Measurements from ENCODE around the gene PMVK.

The PMVK gene

DNA sequence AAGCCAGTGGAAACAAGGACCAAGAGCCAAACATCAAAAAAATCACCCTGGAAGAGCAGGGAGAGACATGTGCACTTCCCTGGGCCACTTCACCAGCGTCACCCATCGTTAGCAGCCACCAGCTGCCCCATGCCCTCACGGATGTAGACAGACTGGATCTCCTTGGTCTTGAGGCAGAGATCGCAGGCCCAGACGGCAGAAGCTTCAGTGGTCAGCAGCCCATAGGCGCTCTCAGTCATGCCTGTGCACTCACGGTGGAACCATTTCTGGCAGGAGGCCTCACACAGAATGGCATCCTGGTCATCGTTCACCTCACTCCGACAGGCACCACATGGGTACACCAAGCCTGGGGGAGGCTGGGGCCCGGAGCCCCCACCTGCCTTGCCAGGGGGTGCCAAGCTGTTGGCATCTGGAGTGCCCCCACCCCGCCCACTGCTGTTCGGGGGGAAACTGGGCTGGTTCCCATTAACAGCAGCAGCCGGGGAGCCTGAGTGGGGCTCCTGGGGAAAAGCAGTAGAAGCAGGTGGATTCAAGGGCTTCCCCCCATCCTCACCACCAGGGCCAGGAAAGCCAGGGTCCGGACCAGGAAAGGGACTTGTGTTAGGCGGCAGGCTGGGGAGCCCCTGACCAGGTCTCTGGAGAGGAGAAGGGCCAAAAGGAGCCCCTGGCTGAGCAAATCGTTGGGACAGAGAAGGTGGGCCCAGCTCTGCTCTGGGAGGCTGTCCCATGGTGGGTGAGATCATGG, 22.3 kb upstream of the PMVK start:
- peak overlapping the region; percentile 15 to 88 for H3K4me3 Mint-ChIP-seq
- peaks cover 85% of the 10 kb centered on the region for H3K4me1 Mint-ChIP-seq
- no peaks in the 10 kb centered on the region for H3K9me3 Mint-ChIP-seq
- H3K27ac Mint-ChIP-seq: no peak overlapping the region
- ATAC-seq: no peak
- DNase-seq: no peak
- H3K27me3 Mint-ChIP-seq: no peaks in the 10 kb centered on the region

DNA sequence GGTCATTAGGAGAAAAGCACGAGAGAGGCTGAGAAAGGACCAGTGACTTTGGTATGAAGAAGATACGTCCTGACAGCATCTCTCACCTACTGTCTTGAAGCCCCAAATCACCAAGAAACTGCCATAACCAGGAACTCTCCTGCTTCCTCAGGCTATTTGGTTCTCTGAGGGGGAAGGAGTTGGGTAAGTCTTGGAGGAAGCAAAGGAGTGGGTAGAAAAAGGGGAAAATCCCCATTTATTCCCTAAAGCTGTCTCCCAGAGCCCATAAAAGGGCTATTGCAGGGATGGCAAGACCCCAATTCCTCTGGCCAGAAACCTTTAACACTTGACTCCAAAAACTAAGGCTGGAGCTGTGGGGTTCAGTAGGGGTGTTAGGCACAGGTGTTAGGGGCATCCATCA, 21.5 kb upstream of the PMVK start:
- no peak overlapping the region for H3K27ac Mint-ChIP-seq
- H3K4me1 Mint-ChIP-seq: peaks cover 85% of the 10 kb centered on the region
- ATAC-seq: no peak
- no peaks in the 10 kb centered on the region for H3K9me3 Mint-ChIP-seq
- H3K27me3 Mint-ChIP-seq: no peaks in the 10 kb centered on the region
- H3K4me3 Mint-ChIP-seq: no peak overlapping the region
- no peak for DNase-seq

DNA sequence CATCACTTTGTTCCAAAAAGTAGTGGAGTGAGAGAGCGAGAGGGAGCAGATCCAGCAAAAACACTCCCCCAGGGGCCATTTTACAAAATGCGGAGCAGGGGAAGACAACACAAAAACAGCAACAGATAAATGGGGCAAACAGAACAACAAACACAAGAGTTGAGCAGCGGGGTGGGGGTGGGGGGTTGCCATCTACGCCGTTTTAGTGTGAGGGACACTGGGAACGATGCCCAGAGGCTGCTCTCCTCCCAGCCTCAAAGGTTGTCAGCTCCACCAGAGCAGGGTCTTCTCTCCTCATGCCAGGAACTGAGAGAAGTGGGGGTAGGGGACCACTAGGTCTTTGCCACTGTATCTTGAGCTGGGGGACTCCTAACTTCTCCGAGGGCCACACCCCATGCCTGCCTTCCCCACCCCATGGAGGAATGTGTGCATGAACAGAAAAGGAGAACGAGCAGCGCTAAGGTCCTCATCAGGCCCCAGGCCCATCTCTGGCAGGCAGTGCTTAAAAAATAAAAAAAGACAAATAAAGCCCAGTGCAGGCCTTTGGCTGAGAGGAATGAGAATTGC, 20.7 kb upstream of the PMVK start:
- DNase-seq: no peak
- Mint-ChIP-seq H3K27me3 (no peaks in the 10 kb centered on the region), H3K9me3 (no peaks in the 10 kb centered on the region), H3K4me3 (peak overlapping the region in 1 of 2 donors; percentile 32), H3K27ac (peak overlapping the region in 1 of 2 donors; percentile 71), H3K4me1 (peaks cover 86% of the 10 kb centered on the region)
- ATAC-seq: no peak

DNA sequence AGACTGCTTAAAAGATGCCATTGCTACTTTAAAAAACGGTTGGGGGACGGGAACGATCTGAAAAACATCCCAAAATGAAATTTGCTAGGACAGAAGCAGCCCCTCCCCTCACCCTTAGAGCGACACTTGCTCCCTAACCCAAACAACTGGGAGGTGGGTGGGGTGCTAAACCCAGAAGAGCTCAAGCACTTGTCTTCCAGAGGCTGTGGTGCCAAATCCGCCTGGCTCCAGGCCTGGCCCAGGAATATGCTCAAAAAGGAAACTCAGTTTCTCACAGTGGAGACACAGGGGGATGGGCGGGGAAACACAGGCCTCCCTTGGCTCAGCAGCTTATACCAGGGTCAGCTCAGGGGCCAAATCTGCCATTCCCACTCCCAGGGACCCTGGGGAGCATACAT, 20.0 kb upstream of the PMVK start:
- Mint-ChIP-seq H3K9me3 (no peaks in the 10 kb centered on the region), H3K4me3 (peak overlapping the region; percentile 87 to 100), H3K27ac (no peak overlapping the region), H3K4me1 (peaks cover 92% of the 10 kb centered on the region), H3K27me3 (no peaks in the 10 kb centered on the region)
- ATAC-seq: no peak
- DNase-seq: no peak

DNA sequence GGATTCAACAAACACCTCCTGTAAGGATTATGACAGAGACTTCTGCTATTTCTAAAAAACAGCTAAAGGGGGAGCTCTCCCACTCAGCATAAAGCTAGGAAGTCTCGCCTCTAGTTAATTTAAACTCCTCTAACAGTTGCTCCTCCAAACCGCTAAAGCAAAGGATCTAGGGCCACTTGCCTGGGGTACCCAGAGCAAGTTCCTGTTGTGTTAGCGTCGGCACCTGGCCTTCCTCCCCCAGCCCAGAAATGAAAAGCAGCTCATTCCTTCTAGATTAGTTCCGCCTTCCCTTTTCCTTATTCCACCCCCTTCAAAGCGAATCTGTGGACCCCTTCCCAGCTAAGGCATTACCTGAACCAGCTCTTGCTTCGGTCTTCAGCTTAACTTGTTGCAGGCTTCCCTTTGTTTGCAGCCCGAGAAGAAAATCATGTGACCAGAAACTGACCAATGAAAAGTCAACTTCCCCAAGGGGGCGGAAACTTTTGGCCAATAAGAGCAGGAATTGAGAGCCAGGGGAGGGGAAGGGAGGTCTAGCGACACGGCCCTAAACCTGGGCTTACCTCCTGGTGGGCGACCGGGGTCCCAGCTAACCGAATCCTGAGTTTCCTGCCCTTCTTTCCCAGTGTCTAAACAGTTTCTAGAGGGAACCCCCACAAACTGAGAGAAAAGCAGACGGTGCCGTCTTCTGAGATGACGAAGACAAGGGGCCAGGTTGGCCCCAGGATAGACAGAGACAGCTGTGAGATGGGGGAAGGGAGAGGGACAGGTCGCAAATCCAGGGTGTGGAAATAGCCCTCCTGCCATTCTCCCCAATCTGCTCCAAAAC, 19.4 kb upstream of the PMVK start, which contains the start of gene PBXIP1:
TSS of gene PBXIP1 (minus strand) at position 382 of the 826 bp plus-strand sequence. CDS start 2,378 bp downstream, outside the sequence.
- Mint-ChIP-seq H3K4me1 (peaks cover 96% of the 10 kb centered on the region), H3K27me3 (no peaks in the 10 kb centered on the region), H3K4me3 (peak within 1 kb of the TSS; percentile 87 to 100), H3K27ac (peak within 1 kb of the TSS; percentile 98 to 100), H3K9me3 (no peaks in the 10 kb centered on the region)
- peak; percentile 46 for ATAC-seq
- DNase-seq: peak; percentile 81 to 86

DNA sequence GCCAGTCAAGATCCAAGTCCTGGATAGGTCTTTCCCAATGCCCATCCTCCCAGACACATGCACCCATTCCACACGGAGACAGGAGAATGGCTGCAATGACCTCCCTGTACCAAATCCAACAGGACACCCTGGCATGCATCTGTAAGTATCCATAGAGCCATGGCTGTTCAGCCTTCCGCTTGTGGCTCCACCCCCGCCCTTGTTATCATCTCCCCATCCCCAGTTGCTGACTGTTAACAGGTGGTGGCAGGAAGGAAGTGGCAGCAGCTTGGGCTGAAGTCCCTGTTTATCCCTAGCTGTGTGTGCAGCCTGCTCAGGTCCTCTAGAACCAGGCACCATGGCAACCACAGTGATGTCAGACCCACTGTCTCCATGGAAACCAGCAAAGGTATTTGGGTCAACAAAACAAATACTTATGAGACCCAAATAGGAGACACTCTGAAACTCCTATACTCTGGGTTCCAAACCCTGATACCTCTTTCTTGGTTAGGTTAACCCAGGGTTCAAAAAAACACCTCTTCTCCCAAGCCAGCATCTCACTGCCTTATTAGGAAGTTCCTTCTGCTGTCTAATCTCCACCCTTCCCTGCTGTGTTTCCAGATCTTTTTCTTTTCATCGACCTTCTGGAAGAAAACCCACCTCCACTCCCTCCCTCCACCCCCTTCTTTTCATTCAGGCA, 18.7 kb upstream of the PMVK start:
- ATAC-seq (peak; percentile 94), DNase-seq (peak; percentile 76 to 94)
- no peaks in the 10 kb centered on the region for H3K27me3 Mint-ChIP-seq
- peak overlapping the region; percentile 87 to 100 for H3K4me3 Mint-ChIP-seq
- H3K4me1 Mint-ChIP-seq: peaks cover 96% of the 10 kb centered on the region
- H3K9me3 Mint-ChIP-seq: no peaks in the 10 kb centered on the region
- peak overlapping the region; percentile 98 to 100 for H3K27ac Mint-ChIP-seq

DNA sequence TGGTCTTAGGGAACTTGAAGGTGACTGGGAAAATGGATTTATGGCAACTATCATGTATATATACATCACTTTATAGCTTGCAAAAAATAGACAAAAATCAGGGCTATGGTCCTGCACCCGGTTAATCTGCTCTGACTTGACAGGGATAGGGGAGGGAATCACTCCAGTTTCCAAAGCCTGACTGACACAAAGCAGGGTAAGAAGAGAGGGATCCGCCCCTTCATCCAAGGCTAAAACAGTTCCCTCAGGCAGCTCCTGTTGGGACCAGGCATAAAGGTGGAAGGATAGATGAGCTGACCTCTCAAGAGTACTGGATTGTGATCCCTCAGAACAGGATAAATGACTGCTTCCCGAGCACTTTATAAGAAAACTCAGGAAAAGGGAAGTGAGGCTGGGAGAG, 18.0 kb upstream of the PMVK start:
- H3K27me3 Mint-ChIP-seq: no peaks in the 10 kb centered on the region
- peak overlapping the region in 1 of 2 donors; percentile 100 for H3K27ac Mint-ChIP-seq
- ATAC-seq (no peak), DNase-seq (no peak)
- peaks cover 89% of the 10 kb centered on the region for H3K4me1 Mint-ChIP-seq
- H3K4me3 Mint-ChIP-seq: peak overlapping the region; percentile 87 to 100
- no peaks in the 10 kb centered on the region for H3K9me3 Mint-ChIP-seq

DNA sequence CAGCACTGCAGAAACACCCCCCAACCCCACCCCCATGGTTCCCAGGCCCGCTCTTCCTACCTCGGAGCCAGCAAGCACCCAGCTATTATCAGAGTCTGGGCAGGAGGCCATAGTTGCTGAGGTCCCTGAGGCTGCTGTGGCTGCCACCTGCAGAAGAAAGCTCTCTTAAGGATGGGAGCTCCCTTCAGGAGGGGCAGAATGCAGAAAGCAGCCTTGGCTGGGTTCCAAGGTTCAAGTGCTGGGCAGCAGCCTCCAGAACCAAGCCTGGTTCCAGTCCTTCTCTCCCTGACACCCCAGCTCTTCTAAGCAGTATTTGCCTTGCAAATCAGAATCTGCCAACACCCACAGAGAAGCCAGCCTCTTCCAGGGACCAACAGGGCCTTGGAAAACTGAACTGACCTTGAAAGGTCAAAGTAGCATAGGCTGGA, 17.1 kb upstream of the PMVK start:
- Mint-ChIP-seq H3K27ac (peak overlapping the region in 1 of 2 donors; percentile 100), H3K4me1 (peaks cover 84% of the 10 kb centered on the region), H3K27me3 (no peaks in the 10 kb centered on the region), H3K9me3 (no peaks in the 10 kb centered on the region), H3K4me3 (peak overlapping the region; percentile 87 to 100)
- no peak for ATAC-seq
- DNase-seq: no peak

DNA sequence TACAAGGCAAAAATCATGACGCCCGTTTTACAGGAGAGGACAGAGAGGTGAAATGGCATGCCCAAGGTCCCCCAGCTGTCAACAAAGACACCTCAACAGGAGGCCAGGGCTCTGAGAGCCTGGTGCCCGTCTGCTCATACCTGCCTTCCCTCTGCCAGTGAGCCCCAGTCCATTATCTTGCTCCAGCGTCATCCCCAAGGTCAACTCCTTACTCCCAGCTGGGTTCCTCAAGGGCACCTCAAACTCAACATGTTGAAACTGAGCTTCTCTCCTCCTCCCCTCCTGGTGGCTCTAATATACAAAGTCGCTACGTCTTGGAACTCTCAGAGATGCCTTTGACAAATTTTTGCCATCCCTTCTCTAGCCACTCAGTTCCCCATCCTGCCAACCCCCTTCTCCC, 16.1 kb upstream of the PMVK start:
- H3K4me1 Mint-ChIP-seq: peaks cover 86% of the 10 kb centered on the region
- peak overlapping the region; percentile 95 to 96 for H3K27ac Mint-ChIP-seq
- no peak for DNase-seq
- H3K4me3 Mint-ChIP-seq: peak overlapping the region; percentile 70 to 81
- ATAC-seq: no peak
- H3K9me3 Mint-ChIP-seq: no peaks in the 10 kb centered on the region
- no peaks in the 10 kb centered on the region for H3K27me3 Mint-ChIP-seq

DNA sequence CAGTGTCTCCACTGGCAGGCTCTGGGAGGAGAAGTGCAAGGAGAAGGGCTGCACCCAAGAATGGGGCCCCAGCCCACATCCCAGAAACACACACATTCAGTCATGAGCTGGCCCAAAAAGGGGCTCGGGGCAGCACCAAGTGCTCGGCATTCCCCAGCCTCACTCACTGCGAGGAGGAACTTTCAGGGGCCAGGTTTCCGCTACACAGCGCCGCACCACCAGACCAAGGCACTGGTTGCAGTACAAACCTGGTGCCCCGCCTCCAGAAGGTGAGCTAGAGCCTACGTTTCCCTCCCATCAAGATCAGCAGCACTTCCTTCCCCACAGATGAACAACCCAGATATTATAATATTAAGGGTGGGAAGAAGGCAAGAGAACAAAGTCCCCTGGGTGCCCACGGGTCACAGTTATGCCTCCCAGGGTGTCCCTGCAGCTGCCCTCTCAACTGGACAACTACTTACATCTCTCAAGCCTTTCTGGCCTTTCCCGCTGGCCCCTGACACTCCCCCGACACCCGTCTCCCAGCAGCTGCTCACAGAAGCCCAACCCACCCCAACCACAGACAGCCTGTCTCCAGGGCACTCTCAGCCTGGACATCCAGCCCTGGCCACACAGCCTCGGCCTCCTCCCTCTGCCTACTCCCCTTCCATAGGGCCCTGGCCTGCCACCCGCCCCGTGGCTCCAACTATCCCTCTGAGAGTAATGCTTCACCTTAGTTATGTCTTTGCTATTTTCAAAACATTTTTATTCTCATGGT, 15.6 kb upstream of the PMVK start:
- DNase-seq: peak in 1 of 2 donors; percentile 72
- Mint-ChIP-seq H3K27ac (peak overlapping the region; percentile 95 to 96), H3K4me3 (peak overlapping the region; percentile 70 to 81), H3K9me3 (no peaks in the 10 kb centered on the region), H3K27me3 (no peaks in the 10 kb centered on the region), H3K4me1 (peaks cover 83% of the 10 kb centered on the region)
- ATAC-seq: peak; percentile 63

DNA sequence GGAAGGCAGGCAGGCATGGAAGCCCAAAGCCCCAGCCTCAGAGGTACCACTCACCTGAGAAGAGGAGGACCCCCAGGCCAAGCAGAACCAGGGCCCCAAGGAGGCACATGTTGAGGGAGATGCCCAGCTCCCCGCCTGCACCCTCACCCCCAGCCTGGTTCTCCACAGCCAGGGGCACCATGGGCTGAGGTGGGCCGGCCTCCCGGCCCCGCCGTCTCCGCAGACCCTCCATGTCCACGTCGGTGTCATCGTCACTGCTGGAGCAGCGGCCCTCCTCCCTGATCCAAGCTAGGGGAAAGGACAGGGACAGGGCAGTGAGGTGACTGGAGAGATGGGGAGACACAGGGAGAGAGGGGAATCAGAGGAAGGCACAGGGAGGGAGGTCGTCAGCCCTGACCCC, 11.6 kb upstream of the PMVK start:
- DNase-seq (no peak), ATAC-seq (no peak)
- no peak overlapping the region for H3K27ac Mint-ChIP-seq
- H3K4me1 Mint-ChIP-seq: peaks cover 65% of the 10 kb centered on the region
- H3K4me3 Mint-ChIP-seq: no peak overlapping the region
- no peaks in the 10 kb centered on the region for H3K27me3 Mint-ChIP-seq
- no peaks in the 10 kb centered on the region for H3K9me3 Mint-ChIP-seq

DNA sequence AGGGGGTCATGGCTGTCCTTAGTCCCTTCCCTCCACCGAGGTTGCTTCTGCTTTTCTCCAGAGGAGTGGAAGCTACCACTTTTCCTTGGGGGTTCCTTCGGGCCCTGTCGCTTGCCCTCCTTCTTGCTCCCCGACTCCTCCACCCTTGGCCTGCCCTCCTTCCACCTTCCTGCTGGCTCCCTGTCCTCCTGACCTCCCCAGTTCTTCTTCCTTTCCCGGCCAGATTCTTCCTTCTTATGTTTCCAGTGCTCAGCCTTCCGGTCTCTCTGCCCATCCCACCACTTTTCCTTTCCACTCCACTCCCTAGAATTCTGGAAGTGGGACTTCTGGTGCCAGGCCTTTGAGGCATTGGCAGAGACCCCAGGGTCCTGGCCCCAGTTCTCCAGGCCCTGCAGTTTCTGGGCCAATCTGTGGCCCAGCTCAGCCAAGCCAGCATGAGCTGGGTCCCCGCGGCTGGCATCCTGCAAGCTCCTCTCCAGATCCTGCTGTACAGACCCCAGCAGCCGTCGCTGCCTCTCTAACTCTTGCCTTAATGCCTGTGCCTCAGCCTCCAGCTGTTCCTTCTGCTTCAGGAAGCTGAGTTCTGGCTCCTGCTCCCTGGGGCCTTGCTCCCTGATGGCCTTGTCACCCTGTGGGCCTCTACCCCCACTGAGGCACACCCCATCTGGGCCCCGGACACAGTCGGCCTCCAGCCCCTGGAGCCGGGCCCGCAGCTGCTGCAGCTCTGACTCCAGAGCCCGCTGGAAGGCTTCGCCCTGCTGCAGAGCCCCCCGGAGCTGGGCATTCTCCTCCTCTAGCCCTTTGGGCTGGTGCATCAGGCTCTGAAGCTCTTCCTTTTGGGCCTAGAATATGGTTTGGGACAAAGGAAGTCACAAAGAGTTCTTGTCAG, 9.7 kb upstream of the PMVK start:
- ATAC-seq: no peak
- peaks cover 65% of the 10 kb centered on the region for H3K4me1 Mint-ChIP-seq

DNA sequence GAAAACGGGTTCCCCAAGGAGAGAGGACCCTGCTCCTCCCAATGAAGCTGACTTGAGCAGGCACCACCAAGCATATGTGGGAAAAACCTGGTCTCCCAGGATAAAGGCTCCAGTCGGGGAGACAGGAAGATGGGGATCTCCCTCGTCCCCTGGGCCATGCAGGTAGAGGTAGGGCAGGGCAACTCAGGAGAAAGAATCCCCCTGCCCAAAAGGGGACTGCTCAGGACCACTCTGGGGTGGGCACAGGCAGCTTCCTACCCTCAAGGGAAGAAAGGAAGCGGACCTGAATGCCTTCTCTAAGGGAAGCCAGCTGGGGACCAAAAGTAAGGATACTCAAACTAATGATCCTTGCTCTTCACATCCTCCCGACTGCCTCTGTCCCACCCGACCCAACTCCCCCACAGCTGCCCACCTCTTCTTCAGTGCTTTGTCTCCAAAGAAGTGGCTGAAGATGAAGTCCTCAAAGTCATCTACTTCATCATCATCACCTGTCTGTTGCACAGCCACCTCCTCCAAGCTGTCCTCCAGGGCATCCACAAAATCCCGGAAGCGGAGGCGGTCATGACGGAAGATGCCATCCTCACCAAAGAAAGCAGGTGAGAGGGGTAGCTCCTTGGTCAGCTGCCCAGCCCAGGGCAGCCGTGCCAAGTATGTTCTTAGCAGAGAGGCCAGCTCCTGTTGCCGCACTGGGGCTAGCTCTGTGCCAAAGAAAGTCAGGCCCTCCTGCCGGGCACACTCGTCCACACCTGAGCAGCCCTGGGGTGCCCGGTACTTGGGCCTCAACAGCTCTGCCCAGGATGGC, 8.8 kb upstream of the PMVK start:
- Mint-ChIP-seq H3K27me3 (no peaks in the 10 kb centered on the region), H3K9me3 (no peaks in the 10 kb centered on the region), H3K4me3 (no peak overlapping the region), H3K4me1 (peaks cover 65% of the 10 kb centered on the region), H3K27ac (no peak overlapping the region)
- no peak for ATAC-seq
- no peak for DNase-seq

More for the DNA sequence above, 9.7 kb upstream of the PMVK start:
- H3K27ac Mint-ChIP-seq: peak overlapping the region; percentile 48 to 97
- DNase-seq: no peak
- no peaks in the 10 kb centered on the region for H3K9me3 Mint-ChIP-seq
- H3K27me3 Mint-ChIP-seq: no peaks in the 10 kb centered on the region
- H3K4me3 Mint-ChIP-seq: no peak overlapping the region

Data from stimulated activated naive CD8-positive, alpha-beta T cell treated with anti-CD3 and anti-CD28 coated beads, Interleukin-15, amount 100 ng/mL, for 72 hours (primary cell).